ENCODE measurements around the gene DUOX1. TPM values are rescaled to one million over a fixed set of nuclear protein-coding genes. Genes with fewer than 3 reads are reported as not detected.

The DUOX1 gene
- total RNA-seq, 1 experiment from 2014 or later = not detected

GRCh38 chr15:45163508-45163856 is 33.7 kb downstream of the DUOX1 start:
- Histone ChIP-seq H3K9me3 (ENCODE audit: insufficient read depth, low read depth) (no peaks in the 10 kb centered on the region), H3K27me3 (ENCODE audit: insufficient read depth, low read depth) (no peaks in the 10 kb centered on the region), H3F3A (ENCODE audit: insufficient read depth, low read depth) (no peaks in the 10 kb centered on the region; the same call in 1 of the 2 replicates), H3K36me3 (ENCODE audit: low read depth) (no peaks in the 10 kb centered on the region), H4K20me1 (ENCODE audit: insufficient read depth) (no peaks in the 10 kb centered on the region), H3K4me3 (no peak overlapping the region), H3K9me2 (ENCODE audit: insufficient read depth) (no peaks in the 10 kb centered on the region), H3K27ac (no peak overlapping the region), H3K79me2 (ENCODE audit: low read depth) (no peaks in the 10 kb centered on the region), H3K4me2 (no peak overlapping the region), H3K4me1 (replicated peaks; ENCODE audit: insufficient read depth) (peaks cover 11% of the 10 kb centered on the region), H2AFZ (no peak overlapping the region)
- TF ChIP-seq, protein P1, sequence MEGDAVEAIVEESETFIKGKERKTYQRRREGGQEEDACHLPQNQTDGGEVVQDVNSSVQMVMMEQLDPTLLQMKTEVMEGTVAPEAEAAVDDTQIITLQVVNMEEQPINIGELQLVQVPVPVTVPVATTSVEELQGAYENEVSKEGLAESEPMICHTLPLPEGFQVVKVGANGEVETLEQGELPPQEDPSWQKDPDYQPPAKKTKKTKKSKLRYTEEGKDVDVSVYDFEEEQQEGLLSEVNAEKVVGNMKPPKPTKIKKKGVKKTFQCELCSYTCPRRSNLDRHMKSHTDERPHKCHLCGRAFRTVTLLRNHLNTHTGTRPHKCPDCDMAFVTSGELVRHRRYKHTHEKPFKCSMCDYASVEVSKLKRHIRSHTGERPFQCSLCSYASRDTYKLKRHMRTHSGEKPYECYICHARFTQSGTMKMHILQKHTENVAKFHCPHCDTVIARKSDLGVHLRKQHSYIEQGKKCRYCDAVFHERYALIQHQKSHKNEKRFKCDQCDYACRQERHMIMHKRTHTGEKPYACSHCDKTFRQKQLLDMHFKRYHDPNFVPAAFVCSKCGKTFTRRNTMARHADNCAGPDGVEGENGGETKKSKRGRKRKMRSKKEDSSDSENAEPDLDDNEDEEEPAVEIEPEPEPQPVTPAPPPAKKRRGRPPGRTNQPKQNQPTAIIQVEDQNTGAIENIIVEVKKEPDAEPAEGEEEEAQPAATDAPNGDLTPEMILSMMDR (conservative IDR thresholded peaks at IDR 0.05) = no peak
- no peak for TF ChIP-seq EZH2 (IDR thresholded peaks at IDR 0.05; ENCODE audit: low read depth)
- no TSS peak for BruUV-seq (replicated peaks)
- POLR2A ChIA-PET (ENCODE audit: unreplicated experiment) = interaction anchor here (0.6 to 1.1 kb wide), 4 partner anchors 37 to 468 kb away, joined by 3 to 4 read pairs (median 3); a partner anchor contains a TSS
- DNase-seq = no peak
- intact Hi-C loops (cut with micrococcal nuclease; ENCODE audit: unreplicated experiment) = loop anchor here (1.0 to 2.0 kb wide), 7 partner anchors 35 to 451 kb away; no protein-coding TSS in a partner anchor
- CTCF ChIA-PET = interaction anchor here (0.6 to 1.8 kb wide), 11 partner anchors 11 to 294 kb away, joined by 3 to 17 read pairs (median 7); no protein-coding TSS in a partner anchor

- intact Hi-C loops (cut with micrococcal nuclease; ENCODE audit: unreplicated experiment) = no loop called here
- no TSS peak for BruUV-seq (replicated peaks)
Observed at GRCh38 chr15:45164914-45165313, 35.1 kb downstream of the DUOX1 start.

DNA sequence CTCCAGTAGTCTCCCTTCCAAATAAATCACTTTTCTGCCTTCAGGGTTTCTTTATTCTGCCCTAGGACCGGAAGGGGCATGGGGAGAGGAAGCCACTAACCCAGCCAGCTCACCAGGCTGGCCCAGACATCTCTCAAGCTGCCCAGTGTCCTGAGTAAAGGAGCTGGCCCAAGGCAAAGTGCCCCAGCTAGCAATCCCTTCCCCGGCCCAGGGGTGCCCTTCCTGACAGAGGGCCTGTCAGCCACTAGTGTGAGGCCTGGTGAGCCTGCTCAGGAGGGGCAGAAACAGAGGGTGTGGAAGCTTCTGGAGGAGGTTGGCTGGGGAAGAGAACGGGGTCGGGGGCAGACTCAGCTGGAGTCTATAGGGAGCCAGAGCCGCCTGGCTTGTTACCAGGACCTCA is 35.7 kb downstream of the DUOX1 start:
- ChIA-PET CTCF (interaction anchor here (0.6 kb wide), 1 partner anchor 32 kb away, joined by 18 read pairs; no protein-coding TSS in a partner anchor), POLR2A (ENCODE audit: unreplicated experiment) (no interaction called here)
- no peaks in the 10 kb centered on the region for H3K9me2 ChIP-seq (ENCODE audit: insufficient read depth)
- H3K79me2 ChIP-seq (ENCODE audit: low read depth) = no peaks in the 10 kb centered on the region
- DNase-seq = no peak
- no TSS peak for BruUV-seq (replicated peaks)
- H3K9me3 ChIP-seq (ENCODE audit: insufficient read depth, low read depth) = no peaks in the 10 kb centered on the region
- TF ChIP-seq, protein P1 (conservative IDR thresholded peaks at IDR 0.05) = no peak
- TF ChIP-seq EZH2 (IDR thresholded peaks at IDR 0.05; ENCODE audit: low read depth) = no peak
- no peaks in the 10 kb centered on the region for H4K20me1 ChIP-seq (ENCODE audit: insufficient read depth)
- no peaks in the 10 kb centered on the region for H3K27me3 ChIP-seq (ENCODE audit: insufficient read depth, low read depth)
- H2AFZ ChIP-seq = no peak overlapping the region
- intact Hi-C loops (cut with micrococcal nuclease; ENCODE audit: unreplicated experiment) = no loop called here
- no peak overlapping the region for H3K27ac ChIP-seq
- no peak overlapping the region for H3K4me3 ChIP-seq
- H3K4me2 ChIP-seq = no peak overlapping the region
- H3K36me3 ChIP-seq (ENCODE audit: low read depth) = no peaks in the 10 kb centered on the region
- H3K4me1 ChIP-seq (replicated peaks; ENCODE audit: insufficient read depth) = peaks cover 11% of the 10 kb centered on the region
- no peaks in the 10 kb centered on the region; the same call in 1 of the 2 replicates for H3F3A ChIP-seq (ENCODE audit: insufficient read depth, low read depth)

More at GRCh38 chr15:45164914-45165313, 35.1 kb downstream of the DUOX1 start:
- no peak overlapping the region for H3K27ac ChIP-seq
- no peak overlapping the region for H3K4me3 ChIP-seq
- H3F3A ChIP-seq (ENCODE audit: insufficient read depth, low read depth) = no peaks in the 10 kb centered on the region; the same call in 1 of the 2 replicates
- H3K4me2 ChIP-seq = no peak overlapping the region
- ChIA-PET CTCF (interaction anchor here (0.6 to 1.2 kb wide), 3 partner anchors 32 to 112 kb away, joined by 7 to 18 read pairs (median 7); no protein-coding TSS in a partner anchor), POLR2A (ENCODE audit: unreplicated experiment) (no interaction called here)
- no peak for TF ChIP-seq EZH2 (IDR thresholded peaks at IDR 0.05; ENCODE audit: low read depth)
- TF ChIP-seq, protein P1 (conservative IDR thresholded peaks at IDR 0.05) = no peak
- no peaks in the 10 kb centered on the region for H3K79me2 ChIP-seq (ENCODE audit: low read depth)
- H3K27me3 ChIP-seq (ENCODE audit: insufficient read depth, low read depth) = no peaks in the 10 kb centered on the region
- no peaks in the 10 kb centered on the region for H3K9me3 ChIP-seq (ENCODE audit: insufficient read depth, low read depth)
- no peak overlapping the region for H2AFZ ChIP-seq
- no peaks in the 10 kb centered on the region for H3K36me3 ChIP-seq (ENCODE audit: low read depth)
- H4K20me1 ChIP-seq (ENCODE audit: insufficient read depth) = no peaks in the 10 kb centered on the region
- no peak for DNase-seq
- H3K4me1 ChIP-seq (replicated peaks; ENCODE audit: insufficient read depth) = peaks cover 11% of the 10 kb centered on the region
- no peaks in the 10 kb centered on the region for H3K9me2 ChIP-seq (ENCODE audit: insufficient read depth)

Data from PC-9 (cell line).